Neural progenitor cell (in vitro differentiated cells): ENCODE results near the gene RWDD1. TPM values are rescaled to one million over a fixed set of nuclear protein-coding genes. Genes with fewer than 3 reads are reported as not detected.

Source experiments
- DNase-seq: peaks from one replicate; pipeline ENCODE4 v3.0.0-alpha.2; 2016; ENCODE audit warnings: low spot score
- H2AFZ ChIP-seq: fragments of 200-600 bp; sonication (generic); replicated peaks from 2 replicates; pipeline ENCODE4 v1.6.1; 2016; ENCODE audit warnings: antibody characterized with exemption
- H3F3A ChIP-seq: fragments of 200-600 bp; sonication (generic); 2 replicates; pipeline ENCODE4 v1.6.1; 2016; ENCODE audit warnings: antibody characterized with exemption, low read depth
- H3K27ac ChIP-seq: fragments of 200-600 bp; sonication (generic); 2 replicates; pipeline ENCODE4 v1.5.1; 2016; ENCODE audit warnings: mild to moderate bottlenecking
- H3K27me3 ChIP-seq: fragments of 200-600 bp; sonication (generic); 2 replicates; pipeline ENCODE4 v1.6.1; 2016; ENCODE audit warnings: mild to moderate bottlenecking, moderate library complexity
- H3K36me3 ChIP-seq: fragments of 200-600 bp; sonication (generic); 2 replicates; pipeline ENCODE4 v1.5.1; 2016
- H3K4me1 ChIP-seq: fragments of 200-600 bp; sonication (generic); 2 replicates; pipeline ENCODE4 v1.6.1; 2016; ENCODE audit warnings: mixed run types
- H3K4me2 ChIP-seq: fragments of 200-600 bp; sonication (generic); 2 replicates; pipeline ENCODE4 v1.6.1; 2016
- H3K4me3 ChIP-seq: fragments of 200-600 bp; sonication (generic); 2 replicates; pipeline ENCODE4 v1.5.1; 2016
- H3K79me2 ChIP-seq: fragments of 200-600 bp; sonication (generic); 2 replicates; pipeline ENCODE4 v1.6.1; 2016; ENCODE audit warnings: low read depth
- H3K9ac ChIP-seq: fragments of 200-600 bp; sonication (generic); 2 replicates; pipeline ENCODE4 v1.6.1; 2016
- H3K9me3 ChIP-seq: fragments of 200-600 bp; sonication (generic); 2 replicates; pipeline ENCODE4 v1.5.1; 2016; ENCODE audit warnings: low read depth
- H4K20me1 ChIP-seq: fragments of 200-600 bp; sonication (generic); 2 replicates; pipeline ENCODE4 v1.6.1; 2016; ENCODE audit warnings: low read depth
- H3K27ac Mint-ChIP-seq: 3 replicates; pipeline ENCODE4 v1.8.0; 2021; ENCODE audit warnings: mixed read lengths
- H3K27me3 Mint-ChIP-seq: 2 replicates; pipeline ENCODE4 v1.8.0; 2022; ENCODE audit warnings: low read depth, mild to moderate bottlenecking, inconsistent platforms, moderate library complexity, mixed read lengths; ENCODE audit not compliant: insufficient read depth
- H3K36me3 Mint-ChIP-seq: 3 replicates; pipeline ENCODE4 v1.8.0; 2021; ENCODE audit warnings: mixed read lengths
- H3K4me1 Mint-ChIP-seq: 3 replicates; pipeline ENCODE4 v1.8.0; 2021; ENCODE audit warnings: mixed read lengths
- H3K4me3 Mint-ChIP-seq: 3 replicates; pipeline ENCODE4 v1.8.0; 2021; ENCODE audit warnings: mild to moderate bottlenecking, moderate library complexity, mixed read lengths
- H3K9me3 Mint-ChIP-seq: 3 replicates; pipeline ENCODE4 v1.8.0; 2020; ENCODE audit warnings: mixed read lengths
- EZH2 ChIP-seq: fragments of 200-600 bp; sonication (generic); IDR thresholded peaks from 2 replicates; pipeline ENCODE4 v1.6.1; 2017; ENCODE audit warnings: antibody characterized with exemption, mild to moderate bottlenecking, moderate library complexity
- EZH2phosphoT487 ChIP-seq: fragments of 200-600 bp; sonication (generic); IDR thresholded peaks from 2 replicates; pipeline ENCODE4 v1.6.1; 2017; ENCODE audit warnings: antibody characterized with exemption
- total RNA-seq: library from RNA; depleted of rRNA; stranded (reverse); fragments of >200 nt; gene quantifications from 2 replicates; pipeline ENCODE4 v1.2.3, GENCODE V29; 2015; ENCODE audit warnings: low replicate concordance
- TF ChIP-seq, protein P1 (sequence below): fragments of 200-600 bp; sonication (generic); IDR thresholded peaks from 2 replicates; pipeline ENCODE4 v1.5.1; 2017; ENCODE audit warnings: antibody characterized with exemption, mild to moderate bottlenecking

Gene RWDD1
- total RNA-seq, 1 donor from 2014 or later, result 43.2 TPM

DNA sequence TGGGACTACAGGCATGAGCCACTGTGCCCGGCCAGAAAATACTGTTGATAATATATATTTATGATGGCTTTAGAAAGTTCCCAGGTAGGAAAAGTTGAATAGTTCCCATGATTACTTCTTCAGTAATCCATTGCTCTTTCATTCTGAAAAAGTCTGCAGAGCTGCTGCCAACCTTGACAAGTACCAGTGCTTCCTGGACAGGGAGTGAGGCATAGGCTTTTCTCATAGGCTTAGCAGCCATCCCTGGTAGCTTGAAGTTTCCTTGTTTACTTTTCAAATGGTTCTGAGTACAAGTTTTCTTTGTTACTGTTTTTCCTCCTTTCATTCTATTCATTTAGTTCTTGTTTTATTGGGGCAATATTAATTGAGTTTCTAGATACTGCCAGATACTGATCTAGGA, 7.8 kb downstream of the RWDD1 start:
- Histone ChIP-seq H4K20me1 (peaks cover 2% of the 10 kb centered on the region), H3F3A (no peaks in the 10 kb centered on the region), H2AFZ (no peak overlapping the region), H3K4me2 (no peak overlapping the region), H3K27ac (no peak overlapping the region), H3K79me2 (peaks cover 48% of the 10 kb centered on the region), H3K9me3 (no peaks in the 10 kb centered on the region), H3K4me3 (no peak overlapping the region), H3K4me1 (no peaks in the 10 kb centered on the region), H3K27me3 (no peaks in the 10 kb centered on the region), H3K36me3 (no peaks in the 10 kb centered on the region), H3K9ac (no peak overlapping the region)
- TF ChIP-seq, protein P1, sequence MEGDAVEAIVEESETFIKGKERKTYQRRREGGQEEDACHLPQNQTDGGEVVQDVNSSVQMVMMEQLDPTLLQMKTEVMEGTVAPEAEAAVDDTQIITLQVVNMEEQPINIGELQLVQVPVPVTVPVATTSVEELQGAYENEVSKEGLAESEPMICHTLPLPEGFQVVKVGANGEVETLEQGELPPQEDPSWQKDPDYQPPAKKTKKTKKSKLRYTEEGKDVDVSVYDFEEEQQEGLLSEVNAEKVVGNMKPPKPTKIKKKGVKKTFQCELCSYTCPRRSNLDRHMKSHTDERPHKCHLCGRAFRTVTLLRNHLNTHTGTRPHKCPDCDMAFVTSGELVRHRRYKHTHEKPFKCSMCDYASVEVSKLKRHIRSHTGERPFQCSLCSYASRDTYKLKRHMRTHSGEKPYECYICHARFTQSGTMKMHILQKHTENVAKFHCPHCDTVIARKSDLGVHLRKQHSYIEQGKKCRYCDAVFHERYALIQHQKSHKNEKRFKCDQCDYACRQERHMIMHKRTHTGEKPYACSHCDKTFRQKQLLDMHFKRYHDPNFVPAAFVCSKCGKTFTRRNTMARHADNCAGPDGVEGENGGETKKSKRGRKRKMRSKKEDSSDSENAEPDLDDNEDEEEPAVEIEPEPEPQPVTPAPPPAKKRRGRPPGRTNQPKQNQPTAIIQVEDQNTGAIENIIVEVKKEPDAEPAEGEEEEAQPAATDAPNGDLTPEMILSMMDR, result no peak
- no peak for TF ChIP-seq EZH2
- Mint-ChIP-seq H3K36me3 (peaks cover 5% of the 10 kb centered on the region), H3K27ac (peak overlapping the region; percentile 10), H3K27me3 (no peaks in the 10 kb centered on the region), H3K4me1 (no peaks in the 10 kb centered on the region), H3K4me3 (no peak overlapping the region), H3K9me3 (no peaks in the 10 kb centered on the region)
- DNase-seq, result no peak

DNA sequence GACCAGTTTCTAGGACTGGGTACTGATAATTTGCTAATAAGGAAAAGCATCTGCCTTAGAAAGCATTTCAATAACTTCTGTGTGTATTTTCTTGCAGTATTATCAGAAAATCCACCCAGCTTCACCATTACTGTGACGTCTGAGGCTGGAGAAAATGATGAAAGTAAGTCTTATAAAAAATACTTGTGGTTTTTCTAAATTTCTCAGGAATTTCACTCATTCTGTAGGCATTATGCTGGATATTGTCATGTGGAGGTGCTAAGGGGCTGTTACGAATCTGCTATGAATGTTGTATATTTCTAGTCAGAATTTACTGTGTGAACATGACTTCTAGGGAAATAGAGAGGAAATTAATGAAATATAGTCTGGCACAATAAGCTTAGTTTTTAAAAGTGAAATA, 8.9 kb downstream of the RWDD1 start:
- H3K4me3 ChIP-seq, result no peak overlapping the region
- H3K27ac ChIP-seq, result no peak overlapping the region
- H3K9ac ChIP-seq, result no peak overlapping the region
- H3F3A ChIP-seq, result no peaks in the 10 kb centered on the region
- peaks cover 5% of the 10 kb centered on the region for H3K36me3 Mint-ChIP-seq
- H3K4me2 ChIP-seq, result no peak overlapping the region
- H3K4me3 Mint-ChIP-seq, result no peak overlapping the region
- H3K27me3 Mint-ChIP-seq, result no peaks in the 10 kb centered on the region
- peaks cover 38% of the 10 kb centered on the region for H3K79me2 ChIP-seq
- TF ChIP-seq EZH2phosphoT487 (no peak), EZH2 (no peak)
- TF ChIP-seq, protein P1, result no peak
- H3K9me3 ChIP-seq, result no peaks in the 10 kb centered on the region
- no peaks in the 10 kb centered on the region for H3K4me1 ChIP-seq
- H3K36me3 ChIP-seq, result no peaks in the 10 kb centered on the region
- H3K9me3 Mint-ChIP-seq, result no peaks in the 10 kb centered on the region
- no peak for DNase-seq
- H3K27me3 ChIP-seq, result no peaks in the 10 kb centered on the region
- no peaks in the 10 kb centered on the region for H3K4me1 Mint-ChIP-seq
- no peak overlapping the region for H2AFZ ChIP-seq
- peaks cover 2% of the 10 kb centered on the region for H4K20me1 ChIP-seq
- no peak overlapping the region for H3K27ac Mint-ChIP-seq

DNA sequence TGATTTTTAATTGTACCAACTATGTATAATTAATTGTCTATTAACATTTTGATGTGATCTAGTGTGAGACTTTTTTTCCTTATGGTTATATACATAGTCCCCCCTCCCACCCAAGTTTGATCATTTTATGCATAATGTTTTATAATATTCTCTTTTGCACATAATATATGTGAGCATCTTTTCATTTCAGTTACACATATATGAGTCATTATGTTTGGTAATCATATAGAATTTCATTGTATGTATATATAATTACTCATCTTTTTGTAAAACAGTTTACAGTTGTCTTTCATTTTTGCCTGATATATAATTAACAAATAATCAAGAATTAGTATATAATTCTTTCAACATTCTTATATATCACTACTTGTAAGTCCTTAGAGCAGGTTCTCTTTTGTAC, 15.0 kb downstream of the RWDD1 start:
- no peak overlapping the region for H3K27ac ChIP-seq

More for the DNA sequence above, 15.0 kb downstream of the RWDD1 start:
- Histone ChIP-seq H3K79me2 (peaks cover 4% of the 10 kb centered on the region), H3K9ac (no peak overlapping the region), H3F3A (no peaks in the 10 kb centered on the region), H3K27me3 (no peaks in the 10 kb centered on the region), H3K9me3 (no peaks in the 10 kb centered on the region), H3K36me3 (peaks cover 8% of the 10 kb centered on the region), H3K4me2 (no peak overlapping the region), H2AFZ (no peak overlapping the region), H3K4me3 (no peak overlapping the region), H4K20me1 (no peaks in the 10 kb centered on the region), H3K4me1 (no peaks in the 10 kb centered on the region)
- H3K4me3 Mint-ChIP-seq, result no peak overlapping the region
- TF ChIP-seq, protein P1, result no peak
- TF ChIP-seq EZH2 (no peak), EZH2phosphoT487 (no peak)
- H3K4me1 Mint-ChIP-seq, result no peaks in the 10 kb centered on the region
- H3K27ac Mint-ChIP-seq, result no peak overlapping the region
- no peaks in the 10 kb centered on the region for H3K27me3 Mint-ChIP-seq
- H3K36me3 Mint-ChIP-seq, result peaks cover 17% of the 10 kb centered on the region
- H3K9me3 Mint-ChIP-seq, result no peaks in the 10 kb centered on the region
- no peak for DNase-seq
